ENCODE data around the gene TWF2. TPM values are rescaled to one million over a fixed set of nuclear protein-coding genes. Genes with fewer than 3 reads are reported as not detected.
A peak's percentile ranks its signal among the peaks of the same experiment; 100 is the strongest.
"Not testable (repeated sequence)": the region's sequence is repeated elsewhere in the genome, so short reads cannot be mapped to it uniquely, and the experiment has no call there.

The TWF2 gene
- total and polyA plus RNA-seq, 9 of the 15 experiments (the other 6 are each of a cell fraction or from before 2014, with no cell fraction given): 0.11 to 61.9 (median 29.7) TPM

- CTCF ChIA-PET (ENCODE audit: low intra/inter-chr PET ratio); DNase-seq (ENCODE audit: extremely low read depth in 1 of 4, low spot score in 3 of 4); FAIRE-seq; BruUV-seq (replicated peaks); H3K27ac ChIP-seq (ENCODE audit: extremely low read depth, low read depth, low read length); H3K4me2 ChIP-seq (ENCODE audit: insufficient read depth, low read length); intact Hi-C loops (cut with micrococcal nuclease); H3K9me3 ChIP-seq (replicated peaks; ENCODE audit: control insufficient read depth, insufficient read depth, low read depth, low read length); H3K9ac ChIP-seq (ENCODE audit: insufficient read depth in 1 of 2, low read depth in 2 of 2, low read length in 2 of 2); H3K9me1 ChIP-seq (ENCODE audit: control insufficient read depth, insufficient read depth, low read length); H2AFZ ChIP-seq (ENCODE audit: low read depth, low read length); H3K4me1 ChIP-seq (replicated peaks in 1 of 2; ENCODE audit: control insufficient read depth in 2 of 2, insufficient read depth in 2 of 2, low read length in 2 of 2); H3K27me3 ChIP-seq (ENCODE audit: control insufficient read depth in 2 of 2, insufficient read depth in 2 of 2, low read length in 2 of 2); ATAC-seq; in situ Hi-C loops (cut with MboI); H3K4me3 ChIP-seq: not testable (repeated sequence)
- POLR2A ChIA-PET: interaction anchor here (0.6 to 1.1 kb wide), 2 partner anchors 16 to 23 kb away, joined by 4 to 6 read pairs; partner anchors contain the start of gene GLYCTK
- WGBS (ENCODE audit: insufficient coverage, low coverage, missing lambda C conversion rate): 65% methylated on average over 6 of the region's 9 CpGs
- Histone ChIP-seq H3K36me3 (ENCODE audit: control insufficient read depth, insufficient read depth, low read length) (peaks cover 81% of the 10 kb centered on the region), H4K20me1 (replicated peaks; ENCODE audit: control insufficient read depth, insufficient read depth, low read length) (peaks cover 18% of the 10 kb centered on the region), H3K79me2 (ENCODE audit: control insufficient read depth, insufficient read depth, low read length) (peaks cover 97% of the 10 kb centered on the region)
Measured at GRCh38 chr3:52272172-52272571, 33.2 kb upstream of the TWF2 start.

DNA sequence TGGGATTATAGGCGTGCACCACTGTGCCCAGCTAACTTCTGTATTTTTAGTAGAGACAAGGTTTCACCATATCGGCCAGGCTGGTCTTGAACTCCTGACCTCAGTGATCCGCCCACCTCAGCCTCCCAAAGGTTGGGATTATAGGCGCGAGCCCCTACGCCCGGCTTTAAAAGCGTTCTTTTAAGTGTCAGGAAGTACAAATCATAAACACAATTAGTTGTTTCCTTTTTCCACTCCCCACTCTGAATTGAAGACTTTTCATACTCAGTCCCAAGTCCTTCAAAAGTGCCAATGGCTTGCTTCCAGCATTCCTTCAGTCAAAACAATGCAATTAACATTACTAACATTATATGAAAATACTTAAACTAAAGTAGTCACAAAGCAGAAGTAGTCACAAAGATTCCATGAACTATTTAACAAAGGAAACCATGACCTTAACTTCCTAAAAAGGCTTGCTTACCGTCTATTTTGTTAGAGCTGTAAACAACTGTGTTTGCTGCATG is 31.3 kb upstream of the TWF2 start:
- DNase-seq (ENCODE audit: extremely low read depth in 1 of 4, low spot score in 3 of 4): no peak
- no peak overlapping the region for H2AFZ ChIP-seq (ENCODE audit: low read depth, low read length)
- BruUV-seq (replicated peaks): no TSS peak
- H3K9me3 ChIP-seq (replicated peaks; ENCODE audit: control insufficient read depth, insufficient read depth, low read depth, low read length): no peaks in the 10 kb centered on the region
- H3K4me3 ChIP-seq: no peak overlapping the region
- peaks cover 92% of the 10 kb centered on the region for H3K36me3 ChIP-seq (ENCODE audit: control insufficient read depth, insufficient read depth, low read length)
- peaks cover 0 to 4% of the 10 kb centered on the region in 2 experiments; a peak in 3 of 5 replicates for H3K4me1 ChIP-seq (replicated peaks in 1 of 2; ENCODE audit: control insufficient read depth in 2 of 2, insufficient read depth in 2 of 2, low read length in 2 of 2)
- H3K27ac ChIP-seq (ENCODE audit: extremely low read depth, low read depth, low read length): peak overlapping the region; percentile 17; the same call in 1 of the 3 replicates
- in situ Hi-C loops (cut with MboI) (no loop called here), intact Hi-C loops (cut with micrococcal nuclease) (no loop called here)
- 59% methylated on average over 9 of the region's 9 CpGs for WGBS (ENCODE audit: insufficient coverage, low coverage, missing lambda C conversion rate)
- ChIA-PET POLR2A (interaction anchor here (1.2 to 1.5 kb wide), 2 partner anchors 10 to 25 kb away, joined by 5 to 10 read pairs; partner anchors contain the start of gene PPM1M), CTCF (ENCODE audit: low intra/inter-chr PET ratio) (no interaction called here)
- ATAC-seq: no peak
- no peak for FAIRE-seq
- no peak overlapping the region for H3K9ac ChIP-seq (ENCODE audit: insufficient read depth in 1 of 2, low read depth in 2 of 2, low read length in 2 of 2)
- H4K20me1 ChIP-seq (replicated peaks; ENCODE audit: control insufficient read depth, insufficient read depth, low read length): peaks cover 12% of the 10 kb centered on the region; the same call in 1 of the 2 replicates
- H3K9me1 ChIP-seq (ENCODE audit: control insufficient read depth, insufficient read depth, low read length): peaks cover 5% of the 10 kb centered on the region
- no peaks in the 10 kb centered on the region for H3K27me3 ChIP-seq (ENCODE audit: control insufficient read depth in 2 of 2, insufficient read depth in 2 of 2, low read length in 2 of 2)
- no peak overlapping the region for H3K4me2 ChIP-seq (ENCODE audit: insufficient read depth, low read length)
- peaks cover 91% of the 10 kb centered on the region for H3K79me2 ChIP-seq (ENCODE audit: control insufficient read depth, insufficient read depth, low read length)
- TF ChIP-seq ZKSCAN1 (IDR thresholded peaks at IDR 0.05; ENCODE audit: low read depth, low read length) (no peak), SAP30 (IDR thresholded peaks at IDR 0.05; ENCODE audit: borderline replicate concordance, insufficient read depth, low read depth, low read length, poor library complexity, severe bottlenecking) (no peak), FOXK2 (conservative IDR thresholded peaks at IDR 0.05 in 1 of 2, IDR thresholded peaks at IDR 0.05 in 1 of 2; ENCODE audit: low read depth in 2 of 2) (no peak), ELK1 (CRISPR knock-in tag; IDR thresholded peaks at IDR 0.05) (no peak)
- TF ChIP-seq, protein P1, sequence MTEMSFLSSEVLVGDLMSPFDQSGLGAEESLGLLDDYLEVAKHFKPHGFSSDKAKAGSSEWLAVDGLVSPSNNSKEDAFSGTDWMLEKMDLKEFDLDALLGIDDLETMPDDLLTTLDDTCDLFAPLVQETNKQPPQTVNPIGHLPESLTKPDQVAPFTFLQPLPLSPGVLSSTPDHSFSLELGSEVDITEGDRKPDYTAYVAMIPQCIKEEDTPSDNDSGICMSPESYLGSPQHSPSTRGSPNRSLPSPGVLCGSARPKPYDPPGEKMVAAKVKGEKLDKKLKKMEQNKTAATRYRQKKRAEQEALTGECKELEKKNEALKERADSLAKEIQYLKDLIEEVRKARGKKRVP (CRISPR knock-in tag; IDR thresholded peaks at IDR 0.05): no peak

Data from K562 (cell line).